Adipocyte (in vitro differentiated cells): ENCODE results near the gene CACNA1I.

Experiments
- DNase-seq: peaks from one replicate; pipeline ENCODE4 v3.0.0-alpha.2; 2015; ENCODE audit warnings: low read depth
- H3K27me3 ChIP-seq: replicated peaks from 2 replicates; pipeline ENCODE4 v1.7.0; 2013; ENCODE audit warnings: mild to moderate bottlenecking, low read length, moderate library complexity; ENCODE audit not compliant: control insufficient read depth, insufficient read depth
- H3K36me3 ChIP-seq: 2 replicates; pipeline ENCODE4 v1.7.0; 2013; ENCODE audit warnings: low read length, mild to moderate bottlenecking, moderate library complexity; ENCODE audit not compliant: control insufficient read depth, insufficient read depth, severe bottlenecking
- H3K4me1 ChIP-seq: 2 replicates; pipeline ENCODE4 v1.7.0; 2013; ENCODE audit warnings: mild to moderate bottlenecking, low read length, moderate library complexity; ENCODE audit not compliant: control insufficient read depth, insufficient read depth
- H3K4me3 ChIP-seq: 2 replicates; pipeline ENCODE4 v1.7.0; 2013; ENCODE audit warnings: mild to moderate bottlenecking, low read length, moderate library complexity
- H3K9ac ChIP-seq: 2 replicates; pipeline ENCODE4 v1.7.0; 2013; ENCODE audit warnings: mild to moderate bottlenecking, low read length, moderate library complexity
- H3K9me3 ChIP-seq: 2 replicates; pipeline ENCODE4 v1.7.0; 2013; ENCODE audit warnings: mild to moderate bottlenecking, low read length, moderate library complexity; ENCODE audit not compliant: control insufficient read depth

The CACNA1I gene

GRCh38 chr22:39630721-39631120 is 60.2 kb downstream of the CACNA1I start:
- Histone ChIP-seq H3K4me3 (no peak overlapping the region), H3K27me3 (peaks cover 68% of the 10 kb centered on the region), H3K9me3 (peaks cover 3% of the 10 kb centered on the region), H3K36me3 (no peaks in the 10 kb centered on the region), H3K9ac (no peak overlapping the region), H3K4me1 (peaks cover 6% of the 10 kb centered on the region)
- DNase-seq: no peak

GRCh38 chr22:39631381-39632286 is 61.1 kb downstream of the CACNA1I start:
- no peak for DNase-seq
- no peak overlapping the region for H3K4me3 ChIP-seq
- no peak overlapping the region for H3K9ac ChIP-seq
- peaks cover 3% of the 10 kb centered on the region for H3K9me3 ChIP-seq
- peaks cover 6% of the 10 kb centered on the region for H3K4me1 ChIP-seq
- no peaks in the 10 kb centered on the region for H3K36me3 ChIP-seq
- H3K27me3 ChIP-seq: peaks cover 60% of the 10 kb centered on the region

GRCh38 chr22:39634530-39635405 is 64.2 kb downstream of the CACNA1I start:
- Histone ChIP-seq H3K9me3 (peaks cover 7% of the 10 kb centered on the region), H3K9ac (no peak overlapping the region), H3K27me3 (peaks cover 35% of the 10 kb centered on the region), H3K4me1 (peaks cover 6% of the 10 kb centered on the region), H3K4me3 (no peak overlapping the region), H3K36me3 (no peaks in the 10 kb centered on the region)
- DNase-seq: peak; percentile 77

- Histone ChIP-seq H3K9me3 (peaks cover 8% of the 10 kb centered on the region), H3K9ac (no peak overlapping the region), H3K36me3 (no peaks in the 10 kb centered on the region), H3K4me3 (no peak overlapping the region), H3K4me1 (peaks cover 6% of the 10 kb centered on the region), H3K27me3 (peaks cover 26% of the 10 kb centered on the region)
- DNase-seq: no peak
Observed at GRCh38 chr22:39635719-39636118, 65.2 kb downstream of the CACNA1I start.

GRCh38 chr22:39638958-39639357 is 68.4 kb downstream of the CACNA1I start:
- no peak overlapping the region for H3K4me3 ChIP-seq
- H3K4me1 ChIP-seq: peaks cover 6% of the 10 kb centered on the region
- DNase-seq: no peak
- no peaks in the 10 kb centered on the region for H3K36me3 ChIP-seq
- H3K9ac ChIP-seq: no peak overlapping the region
- H3K27me3 ChIP-seq: peaks cover 31% of the 10 kb centered on the region
- H3K9me3 ChIP-seq: peaks cover 6% of the 10 kb centered on the region

GRCh38 chr22:39641660-39642310 is 71.2 kb downstream of the CACNA1I start:
- no peaks in the 10 kb centered on the region for H3K36me3 ChIP-seq
- no peak for DNase-seq
- no peak overlapping the region for H3K9ac ChIP-seq
- H3K4me1 ChIP-seq: no peaks in the 10 kb centered on the region
- peaks cover 38% of the 10 kb centered on the region for H3K27me3 ChIP-seq
- no peak overlapping the region for H3K4me3 ChIP-seq
- H3K9me3 ChIP-seq: peaks cover 5% of the 10 kb centered on the region

GRCh38 chr22:39643311-39644083 is 72.9 kb downstream of the CACNA1I start:
- no peaks in the 10 kb centered on the region for H3K4me1 ChIP-seq
- no peak for DNase-seq

GRCh38 chr22:39645532-39645931 is 75.0 kb downstream of the CACNA1I start:
- H3K4me1 ChIP-seq: no peaks in the 10 kb centered on the region
- no peak overlapping the region for H3K9ac ChIP-seq
- DNase-seq: no peak
- H3K36me3 ChIP-seq: no peaks in the 10 kb centered on the region
- H3K27me3 ChIP-seq: peaks cover 50% of the 10 kb centered on the region
- H3K4me3 ChIP-seq: no peak overlapping the region
- H3K9me3 ChIP-seq: no peaks in the 10 kb centered on the region

More at GRCh38 chr22:39643311-39644083, 72.9 kb downstream of the CACNA1I start:
- Histone ChIP-seq H3K36me3 (no peaks in the 10 kb centered on the region), H3K9ac (no peak overlapping the region), H3K9me3 (peaks cover 5% of the 10 kb centered on the region), H3K27me3 (peaks cover 50% of the 10 kb centered on the region), H3K4me3 (no peak overlapping the region)

GRCh38 chr22:39646398-39647063 is 76.0 kb downstream of the CACNA1I start:
- peaks cover 3% of the 10 kb centered on the region for H3K4me1 ChIP-seq
- H3K9ac ChIP-seq: no peak overlapping the region

More at GRCh38 chr22:39646398-39647063, 76.0 kb downstream of the CACNA1I start:
- Histone ChIP-seq H3K9me3 (peaks cover 1% of the 10 kb centered on the region), H3K27me3 (peaks cover 43% of the 10 kb centered on the region), H3K4me3 (no peak overlapping the region), H3K36me3 (no peaks in the 10 kb centered on the region)
- no peak for DNase-seq
